EL (cell line): Measurements from ENCODE around the gene SHFL.
A peak's percentile ranks its signal among the peaks of the same experiment; 100 is the strongest.

ENCODE experiments used
- DNase-seq: peaks from one replicate; pipeline ENCODE4 v3.0.0-alpha.2; 2016

SHFL gene

GRCh38 chr19:10110076-10110971 lies 24.2 kb downstream of the SHFL start:
- DNase-seq = no peak

GRCh38 chr19:10110972-10111317 lies 24.8 kb downstream of the SHFL start:
- DNase-seq = no peak

- no peak for DNase-seq
Observed at GRCh38 chr19:10111405-10111811, 25.3 kb downstream of the SHFL start, which contains the start of gene P2RY11. Gene P2RY11, plus strand, starts transcription at chr19:10111693. Its CDS starts 29 bp downstream, at chr19:10111722.

DNA sequence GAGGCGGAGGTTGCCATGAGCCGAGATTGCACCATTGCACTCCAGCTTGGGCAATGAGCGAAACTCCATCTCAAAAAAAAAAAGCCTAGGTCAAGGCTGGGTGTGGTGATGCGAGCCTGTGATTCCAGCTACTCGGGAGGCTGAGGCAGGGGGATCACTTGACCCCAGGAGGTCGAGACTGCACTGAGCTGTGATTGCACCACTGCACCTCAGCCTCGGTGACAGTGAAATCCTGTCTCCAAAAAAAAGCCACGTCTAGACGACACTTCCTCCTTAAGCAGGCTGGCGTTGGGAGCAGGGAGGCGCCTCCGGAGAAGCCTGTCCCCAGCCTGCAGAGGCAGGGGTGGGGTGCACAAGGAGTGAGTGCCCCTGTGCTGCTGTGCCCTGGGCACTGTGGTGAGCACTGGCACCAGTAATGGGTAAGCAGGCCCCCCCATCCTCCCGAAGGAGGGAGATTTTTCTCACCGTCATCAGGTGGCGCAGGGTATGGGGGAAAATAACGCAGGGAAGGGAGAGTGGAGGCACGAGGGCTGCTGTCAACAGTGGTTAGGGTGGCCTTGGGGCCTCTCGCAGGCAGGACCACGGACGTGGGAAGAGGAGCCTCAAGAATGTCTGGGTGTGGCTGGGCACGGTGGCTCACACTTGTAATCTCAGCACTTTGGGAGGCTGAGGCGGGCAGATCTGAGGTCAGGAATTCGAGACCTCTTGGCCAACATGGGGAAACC lies 26.1 kb downstream of the SHFL start:
- peak; percentile 63 for DNase-seq

DNA sequence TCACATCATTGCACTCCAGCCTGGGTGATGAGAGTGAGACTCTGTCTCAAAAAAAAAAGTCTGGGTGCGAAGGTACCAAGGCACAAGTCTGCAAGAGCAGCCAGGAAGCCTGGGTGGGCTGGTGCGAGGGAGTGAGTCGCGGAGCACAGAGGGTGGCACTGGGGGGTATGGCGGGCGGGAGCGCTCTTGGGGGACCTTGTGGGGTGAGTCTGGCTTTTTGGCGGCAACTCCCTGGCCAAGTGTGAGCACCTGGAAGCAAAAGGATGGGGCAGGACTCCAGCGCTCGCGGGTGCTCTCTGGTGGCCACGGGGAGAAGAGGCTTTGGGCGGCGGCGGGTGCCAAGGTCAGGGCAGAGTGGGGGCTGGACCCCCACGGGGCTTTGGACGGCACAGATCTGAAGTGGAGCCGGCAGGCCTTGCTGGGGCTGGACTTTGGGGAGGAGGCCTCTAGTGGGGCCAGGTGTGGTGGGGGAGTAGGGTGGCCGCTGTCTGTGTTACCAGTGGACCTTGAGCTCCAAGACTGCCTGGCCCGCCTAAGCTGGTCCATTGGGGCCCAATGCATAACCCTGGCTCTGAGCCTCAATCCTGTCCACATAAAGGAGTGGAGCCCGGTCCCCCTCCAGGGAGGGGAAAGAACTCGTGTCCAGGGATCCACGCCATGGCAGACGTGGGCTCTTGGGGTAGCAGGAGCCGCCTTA lies 26.9 kb downstream of the SHFL start:
- peak; percentile 42 for DNase-seq

DNA sequence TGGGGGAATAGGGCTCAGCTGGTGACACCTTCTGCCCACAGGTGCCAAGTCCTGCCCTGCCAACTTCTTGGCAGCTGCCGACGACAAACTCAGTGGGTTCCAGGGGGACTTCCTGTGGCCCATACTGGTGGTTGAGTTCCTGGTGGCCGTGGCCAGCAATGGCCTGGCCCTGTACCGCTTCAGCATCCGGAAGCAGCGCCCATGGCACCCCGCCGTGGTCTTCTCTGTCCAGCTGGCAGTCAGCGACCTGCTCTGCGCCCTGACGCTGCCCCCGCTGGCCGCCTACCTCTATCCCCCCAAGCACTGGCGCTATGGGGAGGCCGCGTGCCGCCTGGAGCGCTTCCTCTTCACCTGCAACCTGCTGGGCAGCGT lies 27.5 kb downstream of the SHFL start:
- no peak for DNase-seq

- DNase-seq = no peak
Observed at GRCh38 chr19:10113964-10114650, 28.0 kb downstream of the SHFL start.

DNA sequence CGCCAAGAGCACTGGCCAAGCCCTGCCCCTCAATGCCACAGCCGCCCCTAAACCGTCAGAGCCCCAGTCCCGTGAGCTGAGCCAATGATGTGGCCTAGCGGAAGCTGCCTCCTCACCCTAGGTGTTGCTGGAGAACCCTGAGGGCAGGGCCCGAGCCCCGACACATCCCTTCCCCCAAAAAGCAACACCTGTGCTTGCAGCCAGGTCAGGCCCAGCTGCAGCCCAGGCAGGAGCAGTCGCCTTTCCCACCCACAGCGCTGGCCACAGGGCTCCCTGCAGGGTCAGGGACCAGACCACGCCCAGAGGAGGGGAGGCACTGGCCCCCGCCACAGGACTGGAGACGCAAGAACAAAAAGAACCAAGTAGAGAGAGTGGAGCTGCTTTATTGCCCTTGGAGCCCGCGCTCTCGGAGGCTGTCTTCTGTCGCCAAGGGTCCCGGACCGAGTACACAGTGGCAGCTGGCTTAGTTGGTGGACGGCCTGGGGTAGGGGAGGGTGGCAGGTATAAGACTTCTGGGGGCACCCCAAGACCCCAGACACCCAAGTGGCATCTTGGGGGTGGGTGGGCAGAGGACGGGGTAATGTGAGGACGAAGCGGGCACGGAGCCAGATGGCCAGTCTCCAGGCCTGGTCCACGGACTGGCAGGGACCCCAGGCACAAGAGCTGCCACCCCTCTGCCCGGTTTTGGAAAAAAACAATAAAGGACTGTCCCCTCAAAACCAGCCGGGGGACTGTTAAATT lies 28.7 kb downstream of the SHFL start:
- no peak for DNase-seq

DNA sequence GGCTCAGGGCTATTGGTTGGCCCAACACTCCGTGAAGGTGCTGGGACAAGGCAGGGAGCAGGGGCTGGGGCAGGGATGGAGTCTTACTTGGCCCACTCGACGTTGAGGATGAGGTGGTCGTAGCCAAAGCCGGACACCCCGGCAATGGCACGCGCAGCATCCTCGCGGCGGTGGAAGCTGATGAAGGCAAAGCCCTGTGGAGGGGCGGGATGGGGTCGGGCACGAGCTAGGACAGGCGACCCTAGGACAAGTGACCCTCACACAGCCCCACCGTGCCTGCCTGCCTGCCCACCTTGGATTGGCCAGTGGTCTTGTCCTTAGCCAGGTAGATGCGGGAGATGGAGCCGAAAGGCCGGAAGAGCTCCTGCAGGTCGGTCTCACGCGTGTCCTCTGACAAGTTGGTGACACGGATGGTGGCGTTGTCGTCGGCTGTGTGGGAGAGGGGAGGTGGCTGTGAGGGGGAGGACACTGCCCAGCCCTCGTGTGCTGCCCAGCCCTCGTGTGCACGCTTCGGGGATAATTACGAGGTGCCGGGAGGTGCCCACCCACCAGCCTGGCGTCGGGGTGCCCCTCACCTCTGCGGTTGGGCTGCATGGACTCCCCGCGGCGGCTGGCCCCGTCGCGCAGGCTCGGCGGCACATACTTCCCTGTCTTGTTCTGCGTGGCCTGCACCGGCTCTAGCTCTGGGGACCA lies 29.4 kb downstream of the SHFL start:
- DNase-seq = no peak

- DNase-seq = no peak
Observed at GRCh38 chr19:10116085-10116865, 30.2 kb downstream of the SHFL start.

GRCh38 chr19:10116866-10117616 lies 30.9 kb downstream of the SHFL start:
- DNase-seq = no peak

DNA sequence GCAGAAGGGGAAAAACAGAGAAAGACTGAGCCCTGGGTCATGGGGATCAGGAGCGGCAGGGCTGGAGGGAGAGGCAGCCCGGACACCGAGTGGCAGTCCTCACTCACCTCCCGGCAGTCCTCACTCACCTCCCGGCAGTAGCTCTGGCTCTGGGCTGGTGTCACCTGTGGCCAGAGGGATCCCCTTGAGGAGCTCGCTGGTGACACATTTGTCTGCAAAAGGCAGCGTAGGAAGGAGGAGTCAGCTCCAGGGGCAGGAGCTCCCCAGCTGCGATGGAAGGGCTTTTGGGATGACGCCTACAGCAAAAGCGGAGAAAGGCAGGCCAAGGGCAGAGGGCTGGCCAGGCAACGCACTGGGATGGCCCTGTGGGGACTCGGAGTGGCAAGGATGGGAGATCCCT lies 32.8 kb downstream of the SHFL start:
- no peak for DNase-seq

- peak; percentile 85 for DNase-seq
Observed at GRCh38 chr19:10120538-10121189, 34.5 kb downstream of the SHFL start.

DNA sequence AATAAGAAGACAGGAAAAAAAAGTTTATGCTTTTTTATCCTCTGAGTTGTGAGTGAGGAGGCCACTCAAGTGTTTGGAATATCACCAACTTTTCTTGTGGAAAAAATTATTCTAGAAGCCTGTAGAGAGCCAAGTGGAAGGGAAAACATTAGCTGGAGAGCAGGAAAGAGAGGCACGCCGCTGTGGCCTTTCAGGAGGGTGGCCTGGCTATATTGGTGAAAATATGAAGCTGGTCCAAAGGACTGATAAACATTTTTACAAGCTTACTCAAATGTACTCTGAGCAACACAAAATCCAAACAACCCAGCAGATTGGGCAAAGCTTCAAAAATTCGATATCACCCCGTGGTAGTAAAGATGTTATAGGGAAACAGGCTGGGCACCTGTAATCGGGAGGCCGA lies 35.9 kb downstream of the SHFL start:
- DNase-seq = peak; percentile 48

DNA sequence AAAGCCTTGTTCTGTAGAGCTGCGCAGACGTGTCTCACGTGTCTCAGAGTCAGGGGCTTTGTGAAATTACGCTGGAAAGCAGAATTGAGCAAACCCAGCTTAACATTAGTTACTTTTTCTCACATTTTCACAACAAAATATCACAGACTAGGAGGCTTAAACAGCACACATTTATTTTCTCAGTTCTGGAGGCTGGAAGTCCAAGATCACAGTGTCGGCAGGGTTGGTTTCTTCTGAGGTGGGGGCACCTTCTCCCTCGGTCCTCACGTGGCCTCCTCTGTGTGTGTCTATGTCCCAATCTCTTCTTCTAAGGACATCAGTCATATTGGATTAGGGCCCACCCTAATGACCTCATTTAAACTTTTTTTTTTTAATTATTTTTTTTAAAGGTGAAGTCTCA lies 38.3 kb downstream of the SHFL start:
- DNase-seq = no peak

DNA sequence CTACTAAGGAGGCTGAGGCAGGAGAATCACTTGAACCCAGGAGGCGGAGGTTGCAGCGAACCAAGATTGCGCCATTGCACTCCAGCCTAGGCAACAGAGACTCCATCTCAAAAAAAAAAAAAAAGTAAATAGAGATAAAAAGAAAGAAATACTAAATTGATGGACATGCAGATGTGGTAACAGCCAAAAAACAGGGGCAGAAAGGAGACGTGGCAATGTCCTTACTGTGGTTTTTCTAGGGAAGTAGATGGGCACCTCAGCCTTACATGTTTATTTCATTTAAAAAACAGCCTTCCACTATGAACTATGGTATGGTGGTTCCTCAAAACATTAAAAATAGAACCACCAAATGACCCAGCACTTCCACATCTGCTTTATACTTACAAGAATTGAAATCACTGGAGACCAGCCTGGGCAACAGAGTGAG lies 40.1 kb downstream of the SHFL start:
- DNase-seq = no peak

DNA sequence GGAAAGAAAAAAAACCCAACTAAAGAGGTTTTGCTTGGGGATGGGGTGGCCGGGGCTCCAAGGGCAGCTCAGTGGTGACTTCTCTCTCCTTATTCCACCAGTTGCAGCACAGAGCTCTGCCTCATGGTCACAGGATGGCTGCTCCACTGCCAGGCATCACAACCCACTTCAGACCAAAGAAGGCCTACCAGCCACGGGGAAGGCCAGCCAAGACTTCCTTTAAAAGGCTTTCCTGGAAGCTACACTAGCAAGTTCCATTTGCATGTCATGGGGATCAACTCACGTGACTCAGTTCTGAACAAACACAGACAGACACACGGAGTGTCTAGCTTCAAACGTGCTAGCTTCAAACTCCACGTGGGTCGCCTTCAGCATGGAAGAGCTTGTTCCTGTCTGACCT lies 46.8 kb downstream of the SHFL start:
- DNase-seq = no peak

- DNase-seq = no peak
Observed at GRCh38 chr19:10133596-10133995, 47.5 kb downstream of the SHFL start.

DNA sequence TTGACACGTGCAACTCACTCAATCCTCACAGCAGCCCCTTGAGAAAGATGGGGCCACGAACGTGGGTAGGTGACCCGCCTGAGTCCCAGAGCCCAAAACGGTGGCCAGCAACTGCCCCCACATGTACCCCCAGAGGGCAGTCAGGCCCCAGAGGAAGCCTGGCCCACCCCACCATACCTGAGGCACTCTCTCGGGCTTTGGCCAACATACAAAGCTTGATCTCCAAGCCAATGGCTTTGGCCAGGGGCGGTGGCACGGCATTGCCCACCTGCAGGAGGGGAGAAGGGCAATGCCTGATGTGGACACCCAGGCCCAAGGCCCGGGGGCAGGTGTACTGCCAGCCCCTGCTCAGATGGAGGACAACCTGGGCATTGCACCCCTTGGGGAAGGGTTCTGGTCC lies 47.9 kb downstream of the SHFL start:
- DNase-seq = no peak
